Effector memory CD8-positive, alpha-beta T cell (primary cell): ENCODE measurements around the gene APOM.

Experiments used
- ATAC-seq: fragments of 150-1000 bp; cut with Tn5 transposase; replicated peaks from 2 replicates; pipeline ENCODE4 v1.10.0; 2021; ENCODE audit warnings: mild to moderate bottlenecking, moderate library complexity
- DNase-seq, 3 experiments: peaks; one replicate each; pipeline ENCODE4 v3.0.0; 2021
- H3K27ac Mint-ChIP-seq, 2 donors: one replicate each; pipeline ENCODE4 v1.8.0; 2022; ENCODE audit warnings: mild to moderate bottlenecking in 2 of 2, mixed read lengths in 2 of 2, moderate library complexity in 2 of 2
- H3K27me3 Mint-ChIP-seq, 2 donors: one replicate each; pipeline ENCODE4 v1.8.0; 2022; ENCODE audit warnings: mixed read lengths in 2 of 2
- H3K36me3 Mint-ChIP-seq: one replicate; pipeline ENCODE4 v1.8.0; 2022; ENCODE audit warnings: mild to moderate bottlenecking, moderate library complexity, mixed read lengths; ENCODE audit not compliant: insufficient read depth
- H3K4me1 Mint-ChIP-seq, 2 donors: one replicate each; pipeline ENCODE4 v1.8.0; 2022; ENCODE audit warnings: low read depth in 2 of 2, mixed read lengths in 2 of 2
- H3K4me3 Mint-ChIP-seq, 2 donors: one replicate each; pipeline ENCODE4 v1.8.0; 2022; ENCODE audit warnings: mild to moderate bottlenecking in 2 of 2, mixed read lengths in 2 of 2, moderate library complexity in 2 of 2
- H3K9me3 Mint-ChIP-seq, 2 donors: one replicate each; pipeline ENCODE4 v1.8.0; 2022; ENCODE audit warnings: mixed read lengths in 2 of 2
- total RNA-seq, 9 experiments: gene quantifications; one replicate each; lab custom pipeline; 2026; lab: John Stamatoyannopoulos, UW

The APOM gene
- total RNA-seq, result 1.3 to 2.9 (median 1.8) reads per million in 9 experiments

DNA sequence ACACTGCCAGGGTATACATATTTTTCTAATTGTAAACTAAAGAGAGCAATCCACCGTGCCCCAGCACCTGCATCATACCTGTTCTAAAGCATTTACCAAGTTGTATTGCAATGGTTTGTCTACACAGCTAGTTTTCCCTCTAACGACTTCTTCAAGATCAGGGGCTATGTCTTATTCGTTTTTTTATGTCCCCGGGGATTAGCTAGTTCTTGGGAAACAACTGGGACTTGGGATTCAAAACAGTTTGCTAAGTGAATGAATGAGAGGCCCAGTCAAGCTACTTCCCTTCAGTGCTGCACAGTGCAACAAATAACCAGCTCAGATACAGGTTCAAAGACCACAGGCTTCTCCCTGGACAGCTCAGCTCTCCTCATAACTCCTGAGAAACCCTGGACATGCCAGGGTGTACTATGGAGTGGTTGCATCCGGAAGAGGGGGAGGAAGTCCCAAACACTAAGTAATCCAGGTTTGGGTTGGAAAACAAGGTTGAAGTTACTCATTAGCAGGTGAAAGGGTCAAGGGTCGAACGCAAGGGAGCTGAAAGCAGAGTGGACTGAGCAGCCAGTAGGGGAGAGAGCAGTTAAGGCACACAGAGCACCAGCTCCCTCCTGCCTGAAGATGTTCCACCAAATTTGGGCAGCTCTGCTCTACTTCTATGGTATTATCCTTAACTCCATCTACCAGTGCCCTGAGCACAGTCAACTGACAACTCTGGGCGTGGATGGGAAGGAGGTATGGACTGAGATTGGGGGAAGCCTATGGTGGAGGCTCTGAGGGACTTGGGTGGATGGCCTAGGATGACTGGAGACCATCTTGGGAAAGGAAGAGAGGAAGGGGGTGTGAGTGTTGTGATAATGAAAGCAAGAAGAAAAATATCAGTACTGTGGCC is at the start of gene APOM:
Gene APOM, plus strand, starts transcription at position 546 of the 889 bp plus-strand sequence. Its CDS starts 73 bp downstream, at position 619.
- H3K4me1 Mint-ChIP-seq, result peaks cover 50 to 55% of the 10 kb centered on the region in 2 donors
- no peak for DNase-seq
- no peak for ATAC-seq
- H3K4me3 Mint-ChIP-seq, result peak within 1 kb of the TSS in 1 of 2 donors; percentile 20
- peaks cover 32% of the 10 kb centered on the region for H3K36me3 Mint-ChIP-seq
- no peaks in the 10 kb centered on the region for H3K9me3 Mint-ChIP-seq
- H3K27me3 Mint-ChIP-seq, result no peaks in the 10 kb centered on the region
- peak within 1 kb of the TSS; percentile 49 to 85 for H3K27ac Mint-ChIP-seq

DNA sequence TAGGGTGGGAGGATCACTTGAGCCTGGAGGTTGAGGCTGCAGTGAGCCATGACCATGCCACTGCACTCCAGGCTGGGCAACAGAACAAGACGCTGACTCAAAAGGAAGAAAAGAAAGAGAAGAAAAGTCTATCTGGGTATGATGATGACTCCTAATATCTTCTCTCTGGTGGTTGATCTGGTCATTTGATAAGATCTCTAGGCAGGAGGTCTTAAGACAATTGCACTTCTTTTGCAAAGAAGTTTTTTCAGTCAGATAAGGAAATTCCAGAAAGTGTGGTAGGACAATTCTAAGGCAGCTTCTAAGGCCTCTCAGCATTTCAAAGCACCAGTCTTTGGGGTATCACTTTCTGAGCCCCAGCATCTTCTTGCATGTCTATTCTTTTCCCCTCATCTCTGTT is 48.4 kb upstream of the APOM start:
- Mint-ChIP-seq H3K27ac (no peak overlapping the region), H3K4me3 (no peak overlapping the region), H3K4me1 (no peaks in the 10 kb centered on the region), H3K27me3 (no peaks in the 10 kb centered on the region), H3K36me3 (peaks cover 4% of the 10 kb centered on the region), H3K9me3 (no peaks in the 10 kb centered on the region)
- ATAC-seq, result no peak
- DNase-seq, result no peak

DNA sequence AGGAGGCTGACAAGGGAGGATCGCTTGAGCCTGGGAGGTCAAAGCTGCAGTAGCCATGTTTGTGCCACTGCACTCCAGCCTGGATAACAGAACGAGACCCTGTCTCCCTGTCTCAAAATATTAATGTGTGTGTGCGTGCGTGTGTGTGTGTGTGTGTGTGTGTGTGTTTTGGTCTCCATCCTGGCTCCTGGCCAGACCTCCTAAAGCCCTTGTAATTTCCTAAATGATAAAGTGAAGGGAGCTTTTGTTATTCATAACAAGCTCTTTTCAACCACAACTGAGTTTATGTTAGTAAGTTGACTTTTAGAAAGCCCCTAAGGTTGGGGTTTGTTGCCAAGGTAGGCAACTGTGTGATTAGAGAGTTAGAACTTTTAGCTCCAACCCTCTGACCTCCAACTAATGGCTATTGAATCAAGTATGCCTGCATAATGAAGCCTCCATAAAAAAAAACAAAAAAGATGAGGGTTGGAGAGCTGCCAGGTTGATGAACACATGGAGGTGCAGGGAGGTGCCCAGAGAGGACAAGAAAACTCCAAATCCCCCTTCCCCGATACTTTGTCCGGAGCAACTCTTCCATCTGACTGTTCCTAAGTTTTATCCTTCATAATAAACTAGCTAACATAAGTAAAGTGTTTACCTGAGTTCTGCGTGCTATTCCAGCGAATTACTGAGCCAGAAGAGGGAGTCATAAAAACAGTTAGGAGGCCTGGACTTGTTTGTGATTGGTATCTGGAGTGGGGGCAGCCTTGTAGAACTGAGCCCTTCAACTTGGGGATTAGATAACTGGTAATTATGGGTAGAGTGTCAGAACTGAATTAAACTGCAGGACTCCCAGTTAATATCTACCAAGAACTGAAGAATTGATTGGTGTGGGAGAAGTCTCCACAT is 45.9 kb upstream of the APOM start:
- ATAC-seq, result no peak
- H3K36me3 Mint-ChIP-seq, result peaks cover 4% of the 10 kb centered on the region
- H3K27ac Mint-ChIP-seq, result no peak overlapping the region
- H3K27me3 Mint-ChIP-seq, result no peaks in the 10 kb centered on the region
- DNase-seq, result no peak
- H3K9me3 Mint-ChIP-seq, result no peaks in the 10 kb centered on the region
- H3K4me1 Mint-ChIP-seq, result no peaks in the 10 kb centered on the region
- H3K4me3 Mint-ChIP-seq, result no peak overlapping the region

DNA sequence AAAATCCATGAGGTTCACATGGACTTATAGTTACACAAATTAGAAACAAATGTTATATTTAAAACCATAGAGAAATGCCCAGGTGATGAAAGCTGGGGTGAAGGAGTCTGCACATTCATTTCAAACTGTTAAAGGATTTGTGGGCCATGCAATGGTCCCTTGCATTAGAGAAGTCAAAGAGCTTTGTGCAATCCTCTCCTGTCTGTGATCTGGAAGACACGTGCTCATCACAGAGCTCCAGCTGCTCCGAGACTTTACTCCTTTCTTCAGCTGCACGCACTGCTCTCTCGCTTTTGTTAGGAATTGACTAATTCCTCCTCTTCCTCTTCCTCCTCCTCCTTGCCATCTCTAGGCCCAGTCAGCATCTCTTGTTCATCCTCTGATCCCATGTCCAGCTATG is 44.7 kb upstream of the APOM start:
- ATAC-seq, result no peak
- no peak for DNase-seq
- Mint-ChIP-seq H3K36me3 (peaks cover 4% of the 10 kb centered on the region), H3K9me3 (no peaks in the 10 kb centered on the region), H3K4me1 (peaks cover 0 to 3% of the 10 kb centered on the region in 2 donors), H3K27ac (no peak overlapping the region), H3K27me3 (no peaks in the 10 kb centered on the region), H3K4me3 (no peak overlapping the region)

DNA sequence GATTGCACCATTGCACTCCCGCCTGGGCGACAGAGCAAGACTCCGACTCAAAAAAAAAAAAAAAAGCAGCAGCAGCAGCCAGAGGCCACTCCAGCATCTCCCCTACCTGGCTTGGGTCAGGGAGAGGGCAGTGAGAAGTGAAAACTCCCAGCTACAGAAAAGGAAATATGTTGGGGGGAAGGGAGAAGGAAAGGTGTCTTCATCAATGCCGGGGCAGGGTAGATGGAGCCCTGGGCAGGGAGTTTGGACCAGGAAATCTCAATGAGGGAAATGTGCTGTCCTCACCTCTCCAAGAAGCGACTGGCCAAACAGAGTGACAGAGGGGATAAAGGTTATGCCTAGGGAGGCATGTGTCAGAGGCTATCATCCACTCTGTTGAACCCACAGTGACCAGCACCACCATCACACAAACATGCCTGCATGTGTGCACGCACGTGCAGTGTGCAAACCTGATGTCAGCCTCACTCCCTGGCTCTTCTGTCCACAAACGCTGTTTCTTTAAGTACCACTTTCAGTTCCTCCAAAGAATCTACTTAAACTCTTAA is 41.5 kb upstream of the APOM start:
- peaks cover 11% of the 10 kb centered on the region for H3K36me3 Mint-ChIP-seq
- peaks cover 3% of the 10 kb centered on the region in 2 donors for H3K4me1 Mint-ChIP-seq
- no peak overlapping the region for H3K27ac Mint-ChIP-seq
- no peaks in the 10 kb centered on the region for H3K9me3 Mint-ChIP-seq
- H3K4me3 Mint-ChIP-seq, result no peak overlapping the region
- no peak for ATAC-seq
- H3K27me3 Mint-ChIP-seq, result no peaks in the 10 kb centered on the region
- DNase-seq, result no peak

DNA sequence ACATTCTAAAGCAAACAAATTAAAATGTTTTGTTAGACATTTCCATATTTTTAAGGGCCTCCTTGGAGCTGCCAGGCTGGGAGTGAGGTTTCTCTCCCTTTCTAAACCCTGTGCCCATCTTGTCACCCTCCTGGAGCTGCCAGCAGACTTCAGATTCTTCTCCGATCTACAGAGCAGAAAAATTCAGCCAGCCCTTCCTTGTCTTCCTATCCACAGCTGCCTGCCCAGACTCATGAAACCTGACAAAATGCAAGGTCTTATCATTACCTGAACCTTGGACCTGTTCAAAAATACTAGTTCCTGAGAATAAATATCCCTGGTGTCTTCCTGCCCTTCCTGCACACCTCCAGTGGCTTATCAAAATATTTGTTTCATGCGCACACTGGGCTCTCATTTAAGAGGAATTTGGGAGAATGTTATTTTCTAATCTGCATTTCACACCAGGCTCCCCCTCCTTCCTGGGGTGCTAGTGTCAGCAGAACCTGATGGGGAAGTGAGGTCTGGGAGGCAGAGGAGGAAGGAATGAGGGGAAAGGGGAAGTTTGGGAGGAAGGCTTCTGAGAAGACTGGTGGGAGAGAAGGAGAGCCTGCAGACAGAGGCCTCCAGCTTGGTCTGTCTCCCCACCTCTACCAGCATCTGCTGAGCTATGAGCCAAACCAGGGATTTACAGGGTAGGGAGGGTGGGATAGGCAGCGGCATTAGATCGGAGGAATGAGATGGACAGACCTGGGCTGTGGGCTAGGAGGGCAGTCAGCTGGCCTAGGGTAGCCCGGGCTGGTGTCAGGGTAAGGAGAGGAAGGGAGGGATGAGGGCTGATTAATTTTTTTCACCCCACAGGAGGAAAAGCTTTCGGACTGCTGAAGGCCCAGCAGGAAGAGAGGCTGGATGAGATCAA is 40.8 kb upstream of the APOM start, which contains the start of gene AIF1:
Gene AIF1, plus strand, starts transcription at position 551 of the 895 bp plus-strand sequence. Its CDS starts 96 bp downstream, at position 647.
- Mint-ChIP-seq H3K4me3 (peak within 1 kb of the TSS; percentile 1 to 53), H3K9me3 (no peaks in the 10 kb centered on the region)

DNA sequence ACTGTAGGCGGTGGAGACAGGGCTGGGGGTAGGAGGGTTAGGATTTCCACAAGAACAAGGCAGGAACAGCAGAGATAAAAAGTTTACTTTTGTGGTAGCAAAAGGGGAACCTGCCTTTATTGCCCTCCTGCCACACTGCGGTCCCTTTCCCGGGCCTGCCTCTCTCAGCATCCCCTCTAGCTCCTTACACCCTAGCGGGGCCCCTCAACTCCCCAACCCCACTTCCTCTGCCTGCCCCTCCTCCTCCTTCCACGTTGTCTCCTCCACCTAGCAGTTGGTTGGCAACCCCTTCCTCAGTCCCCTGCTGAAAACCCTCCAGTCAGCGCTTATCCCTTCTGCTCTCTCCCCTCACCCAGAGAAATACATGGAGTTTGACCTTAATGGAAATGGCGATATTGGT is 39.9 kb upstream of the APOM start:
- Mint-ChIP-seq H3K4me3 (peak overlapping the region; percentile 1 to 31), H3K4me1 (peaks cover 3% of the 10 kb centered on the region in 2 donors), H3K27me3 (no peaks in the 10 kb centered on the region), H3K27ac (peak overlapping the region; percentile 3 to 35), H3K36me3 (peaks cover 16% of the 10 kb centered on the region), H3K9me3 (no peaks in the 10 kb centered on the region)
- ATAC-seq (no peak), DNase-seq (no peak)

More for the DNA sequence above, 40.8 kb upstream of the APOM start, which contains the start of gene AIF1:
- H3K27me3 Mint-ChIP-seq, result no peaks in the 10 kb centered on the region
- peaks cover 9% of the 10 kb centered on the region for H3K36me3 Mint-ChIP-seq
- DNase-seq, result no peak
- peaks cover 3% of the 10 kb centered on the region in 2 donors for H3K4me1 Mint-ChIP-seq
- no peak for ATAC-seq
- peak within 1 kb of the TSS; percentile 20 to 35 for H3K27ac Mint-ChIP-seq

DNA sequence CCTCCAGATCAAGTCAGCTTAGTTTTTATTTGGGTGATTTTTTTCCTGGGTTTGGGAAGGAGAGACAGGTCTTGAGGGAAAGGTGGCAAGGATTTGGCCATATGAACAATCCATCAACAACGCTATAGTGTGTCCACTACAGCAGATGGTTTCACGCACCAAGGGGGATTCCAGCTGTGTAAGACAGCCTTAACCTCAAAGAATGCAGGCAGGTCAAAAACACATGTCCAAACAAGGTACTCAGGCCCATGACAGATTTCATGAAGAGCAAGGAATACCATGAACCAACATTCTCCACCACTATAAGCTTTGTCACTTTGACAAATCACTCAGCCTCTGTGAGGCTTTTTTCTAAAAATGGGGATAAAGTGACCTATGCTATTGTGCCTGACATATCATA is 38.7 kb upstream of the APOM start:
- DNase-seq (no peak), ATAC-seq (no peak)
- no peaks in the 10 kb centered on the region for H3K27me3 Mint-ChIP-seq
- H3K36me3 Mint-ChIP-seq, result peaks cover 24% of the 10 kb centered on the region
- H3K4me1 Mint-ChIP-seq, result peaks cover 12 to 13% of the 10 kb centered on the region in 2 donors
- no peak overlapping the region for H3K27ac Mint-ChIP-seq
- H3K4me3 Mint-ChIP-seq, result no peak overlapping the region
- H3K9me3 Mint-ChIP-seq, result no peaks in the 10 kb centered on the region

DNA sequence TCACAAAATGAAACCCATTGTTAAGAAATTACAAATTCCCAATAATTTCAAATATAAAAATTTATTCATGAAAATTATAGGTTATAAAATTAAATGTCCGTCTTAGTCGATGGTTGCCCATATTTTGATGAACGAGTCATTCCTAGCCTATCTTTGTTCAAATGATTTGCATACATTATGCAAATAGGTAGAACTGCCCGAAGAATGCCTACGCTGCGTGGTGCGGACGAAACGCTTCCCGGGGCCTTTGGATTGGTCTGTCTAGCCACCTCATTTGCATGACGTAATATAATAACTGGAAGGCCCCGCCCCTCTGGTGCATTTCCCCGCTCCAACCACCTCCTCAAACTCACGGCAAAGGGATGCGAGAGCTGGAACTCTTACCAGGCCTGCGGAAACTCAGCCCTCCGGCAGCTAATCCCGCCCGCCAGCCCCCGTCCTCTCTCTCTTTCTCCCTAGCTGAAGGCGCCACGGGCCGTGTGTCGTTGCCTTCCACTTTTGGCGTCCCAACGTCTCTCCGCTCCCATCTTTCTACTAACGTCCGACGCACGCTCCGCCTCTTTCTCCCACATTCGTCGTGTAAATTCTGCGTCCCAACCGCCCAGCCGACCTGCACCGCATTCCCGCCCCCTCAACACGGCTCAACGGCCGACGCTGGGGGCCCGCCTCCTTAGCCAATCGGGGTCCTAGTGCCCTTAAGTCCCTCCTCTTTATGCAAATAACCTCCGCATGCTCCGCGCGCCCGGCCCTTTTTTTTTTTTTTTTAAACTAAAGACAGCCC is 35.7 kb upstream of the APOM start:
- DNase-seq (peak; percentile 91 to 94 (median 93)), ATAC-seq (peak; percentile 84)
- peaks cover 18 to 23% of the 10 kb centered on the region in 2 donors for H3K4me1 Mint-ChIP-seq
- H3K4me3 Mint-ChIP-seq, result peak overlapping the region; percentile 76 to 85
- H3K27me3 Mint-ChIP-seq, result no peaks in the 10 kb centered on the region
- H3K9me3 Mint-ChIP-seq, result no peaks in the 10 kb centered on the region
- H3K36me3 Mint-ChIP-seq, result peaks cover 45% of the 10 kb centered on the region
- H3K27ac Mint-ChIP-seq, result peak overlapping the region; percentile 90 to 92

DNA sequence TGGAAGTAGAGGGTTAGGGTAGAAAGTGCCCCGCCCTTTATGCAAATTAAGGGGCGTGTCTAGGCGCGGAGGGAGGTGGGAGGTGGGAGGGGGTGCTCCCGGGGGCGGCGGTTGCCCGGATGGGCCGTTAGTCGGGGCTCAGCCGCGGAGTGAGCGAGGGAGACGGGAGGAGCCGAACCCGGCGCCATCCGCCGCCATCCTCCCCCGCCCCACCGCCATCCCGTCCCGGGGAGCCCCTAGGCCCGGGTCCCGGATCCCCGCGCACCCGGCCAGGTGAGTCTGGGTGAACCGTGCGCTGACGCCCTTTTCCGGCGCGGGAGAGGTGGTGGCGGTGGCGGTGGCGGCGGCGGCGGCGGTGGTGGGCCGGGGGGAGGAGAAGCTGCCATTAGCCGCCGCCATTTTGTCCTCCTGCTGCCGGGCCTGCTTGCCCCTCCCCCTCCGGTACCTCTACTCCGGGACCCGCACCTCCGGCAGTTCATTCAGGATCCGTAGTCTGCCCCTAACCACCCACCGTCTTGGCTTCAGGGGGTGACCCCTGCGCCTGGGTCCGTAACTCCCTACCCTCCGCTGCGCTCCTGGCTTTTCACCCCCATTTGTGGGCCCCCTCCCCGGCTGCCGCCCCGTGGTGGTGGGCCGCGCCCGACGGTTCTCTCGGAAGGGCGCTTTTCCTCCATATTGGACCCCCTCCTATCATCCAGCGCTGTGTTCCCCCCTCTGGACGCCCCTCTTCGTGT is 34.9 kb upstream of the APOM start, which contains the start of gene PRRC2A:
Gene PRRC2A, plus strand, starts transcription at position 130 of the 734 bp plus-strand sequence. CDS start 2,075 bp downstream, outside the sequence.
- peak within 1 kb of the TSS; percentile 90 to 92 for H3K27ac Mint-ChIP-seq
- peaks cover 18 to 23% of the 10 kb centered on the region in 2 donors for H3K4me1 Mint-ChIP-seq
- H3K27me3 Mint-ChIP-seq, result no peaks in the 10 kb centered on the region
- no peak for ATAC-seq
- DNase-seq, result no peak
- peaks cover 53% of the 10 kb centered on the region for H3K36me3 Mint-ChIP-seq
- H3K4me3 Mint-ChIP-seq, result peak within 1 kb of the TSS; percentile 76 to 85
- no peaks in the 10 kb centered on the region for H3K9me3 Mint-ChIP-seq

DNA sequence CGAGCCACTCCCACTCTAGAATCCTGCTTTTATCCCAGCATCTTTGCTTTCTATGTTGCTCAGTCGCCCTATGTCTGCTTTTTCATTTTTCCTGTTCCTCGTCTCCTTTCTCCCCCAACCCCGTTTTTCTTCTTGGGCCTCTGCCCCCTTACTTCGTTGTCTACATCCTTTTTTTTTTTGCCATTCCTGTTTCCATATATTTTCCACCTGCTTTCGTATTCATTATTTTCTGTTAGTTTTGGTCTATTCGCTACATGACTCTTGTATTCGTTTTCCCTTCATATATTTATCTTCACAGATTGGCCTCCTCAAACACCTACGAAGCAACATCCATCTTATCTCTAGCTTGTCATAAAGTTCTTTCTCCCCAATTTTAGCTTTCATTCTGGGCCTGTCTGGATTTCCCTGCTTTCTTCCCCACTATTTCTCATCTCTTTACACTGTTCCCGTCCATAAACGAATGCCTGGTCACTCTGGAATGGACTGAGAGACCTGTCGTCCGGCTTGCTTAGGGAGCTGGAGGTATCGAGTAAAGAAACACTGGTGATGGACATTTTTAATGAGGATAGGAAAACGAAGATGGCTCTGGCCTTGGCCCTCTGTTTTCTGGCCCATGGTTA is 34.3 kb upstream of the APOM start:
- Mint-ChIP-seq H3K27ac (peak overlapping the region; percentile 90 to 92), H3K36me3 (peaks cover 60% of the 10 kb centered on the region)

More for the DNA sequence above, 34.3 kb upstream of the APOM start:
- H3K27me3 Mint-ChIP-seq, result no peaks in the 10 kb centered on the region
- DNase-seq, result no peak
- H3K4me3 Mint-ChIP-seq, result peak overlapping the region; percentile 73 to 85
- peaks cover 18 to 26% of the 10 kb centered on the region in 2 donors for H3K4me1 Mint-ChIP-seq
- H3K9me3 Mint-ChIP-seq, result no peaks in the 10 kb centered on the region
- no peak for ATAC-seq
